Neutrophil (primary cell): ENCODE results near the gene NAA50.

Experiments
- H3K27ac ChIP-seq: fragments of 200-600 bp; sonication (generic); 2 replicates; pipeline ENCODE4 v1.5.1; 2016; ENCODE audit warnings: mild to moderate bottlenecking, moderate library complexity
- H3K27me3 ChIP-seq: fragments of 200-600 bp; sonication (generic); 2 replicates; pipeline ENCODE4 v1.6.0; 2016; ENCODE audit warnings: mild to moderate bottlenecking
- H3K36me3 ChIP-seq: fragments of 200-600 bp; sonication (generic); 2 replicates; pipeline ENCODE4 v1.5.1; 2017
- H3K4me1 ChIP-seq, 2 experiments: fragments of 200-600 bp in 1 of 2; sonication (generic) in 1 of 2; 1 replicate in 1 of 2; 2 replicates in 1 of 2; pipeline versions ENCODE4 v1.5.1 to v1.6.1; 2013 to 2016; ENCODE audit warnings: low read depth in 1 of 2, low read length in 1 of 2, mild to moderate bottlenecking in 1 of 2, moderate library complexity in 1 of 2; ENCODE audit not compliant: control insufficient read depth in 1 of 2, insufficient read depth in 1 of 2
- H3K4me3 ChIP-seq, 2 experiments: fragments of 200-600 bp in 1 of 2; sonication (generic) in 1 of 2; 1 replicate in 1 of 2; 2 replicates in 1 of 2; pipeline ENCODE4 v1.5.1; 2013 to 2016; ENCODE audit warnings: low read depth in 1 of 2, low read length in 1 of 2, mild to moderate bottlenecking in 1 of 2, moderate library complexity in 1 of 2
- H3K9me3 ChIP-seq: fragments of 200-600 bp; sonication (generic); 2 replicates; pipeline ENCODE4 v1.5.1; 2016
- CTCF ChIP-seq: fragments of 200-600 bp; sonication (generic); IDR thresholded peaks from 2 replicates; pipeline ENCODE4 v1.5.1; 2016; ENCODE audit warnings: antibody characterized with exemption

The NAA50 gene

GRCh38 chr3:113695786-113696645, 50.0 kb downstream of the NAA50 start, which contains the start of gene USF3:
USF3 (minus strand) TSS chr3:113696642; CDS start chr3:113674878, 21,764 bp downstream.
- Histone ChIP-seq H3K36me3 (no peaks in the 10 kb centered on the region), H3K9me3 (no peaks in the 10 kb centered on the region), H3K27ac (peak within 1 kb of the TSS; percentile 99), H3K4me1 (peaks cover 23 to 28% of the 10 kb centered on the region in 2 experiments), H3K27me3 (peaks cover 8% of the 10 kb centered on the region), H3K4me3 (peak within 1 kb of the TSS; percentile 84 to 86)
- TF ChIP-seq CTCF, result peak; percentile 61

GRCh38 chr3:113695431-113695785, 50.6 kb downstream of the NAA50 start:
- H3K4me1 ChIP-seq, result peaks cover 23 to 28% of the 10 kb centered on the region in 2 experiments
- no peaks in the 10 kb centered on the region for H3K9me3 ChIP-seq
- peaks cover 8% of the 10 kb centered on the region for H3K27me3 ChIP-seq
- no peaks in the 10 kb centered on the region for H3K36me3 ChIP-seq
- H3K4me3 ChIP-seq, result peak overlapping the region; percentile 84 to 86
- H3K27ac ChIP-seq, result peak overlapping the region; percentile 99
- TF ChIP-seq CTCF, result no peak

- no peak for TF ChIP-seq CTCF
- no peak overlapping the region for H3K4me3 ChIP-seq
- H3K4me1 ChIP-seq, result peaks cover 13 to 18% of the 10 kb centered on the region in 2 experiments
- H3K36me3 ChIP-seq, result peaks cover 6% of the 10 kb centered on the region
- H3K9me3 ChIP-seq, result no peaks in the 10 kb centered on the region
- no peaks in the 10 kb centered on the region for H3K27me3 ChIP-seq
- no peak overlapping the region for H3K27ac ChIP-seq
Observed at GRCh38 chr3:113690482-113690881, 55.6 kb downstream of the NAA50 start.

- TF ChIP-seq CTCF, result no peak
- Histone ChIP-seq H3K9me3 (no peaks in the 10 kb centered on the region), H3K27me3 (no peaks in the 10 kb centered on the region), H3K4me1 (peaks cover 0 to 5% of the 10 kb centered on the region in 2 experiments), H3K4me3 (no peak overlapping the region), H3K27ac (no peak overlapping the region), H3K36me3 (peaks cover 6% of the 10 kb centered on the region)
Observed at GRCh38 chr3:113685956-113686721, 59.9 kb downstream of the NAA50 start.

GRCh38 chr3:113685124-113685523, 60.9 kb downstream of the NAA50 start:
- Histone ChIP-seq H3K4me3 (no peak overlapping the region), H3K27ac (no peak overlapping the region), H3K27me3 (no peaks in the 10 kb centered on the region), H3K9me3 (no peaks in the 10 kb centered on the region), H3K4me1 (peaks cover 0 to 5% of the 10 kb centered on the region in 2 experiments), H3K36me3 (peaks cover 6% of the 10 kb centered on the region)
- TF ChIP-seq CTCF, result no peak
